ENCODE measurements around the gene AKR1C3. TPM values are rescaled to one million over a fixed set of nuclear protein-coding genes. Genes with fewer than 3 reads are reported as not detected.
"Not testable (repeated sequence)": the region's sequence is repeated elsewhere in the genome, so short reads cannot be mapped to it uniquely, and the experiment has no call there.

AKR1C3 gene
- total and polyA plus RNA-seq, 8 donors, result 8.7 to 36.1 (median 17.0) TPM

- intact Hi-C loops (cut with DNase I), result no loop called here
- WGBS, 2 donors, result 95 to 96% methylated on average over 1 of the region's 1 CpG
- Histone ChIP-seq H3K27me3 (no peaks in the 10 kb centered on the region), H3K4me3 (no peak overlapping the region), H3K36me3 (peaks cover 0 to 23% (median 0%) of the 10 kb centered on the region in 3 donors), H3K4me1 (no peaks in the 10 kb centered on the region), H3K9me3 (no peaks in the 10 kb centered on the region), H3K27ac (no peak overlapping the region)
- FAIRE-seq (no peak), DNase-seq (no peak), ATAC-seq (peak in 1 of 4 donors; percentile 44)
- TF ChIP-seq CTCF (IDR thresholded peaks at IDR 0.05), result no peak
Observed at GRCh38 chr10:5106553-5106952, 12.3 kb downstream of the AKR1C3 start.

- WGBS, 2 donors, result 61 to 74% methylated on average over 7 to 8 of the region's 8 CpGs
- Histone ChIP-seq H3K27ac (no peak overlapping the region), H3K9me3 (no peaks in the 10 kb centered on the region), H3K4me1 (no peaks in the 10 kb centered on the region), H3K27me3 (no peaks in the 10 kb centered on the region), H3K4me3 (no peak overlapping the region), H3K36me3 (peaks cover 0 to 15% (median 0%) of the 10 kb centered on the region in 3 donors)
- FAIRE-seq, result no peak
- DNase-seq, result no peak
- intact Hi-C loops (cut with DNase I), result no loop called here
- no peak for TF ChIP-seq CTCF (IDR thresholded peaks at IDR 0.05)
- ATAC-seq, result no peak
Observed at GRCh38 chr10:5107860-5108526, 13.8 kb downstream of the AKR1C3 start.

- no peak for TF ChIP-seq CTCF (IDR thresholded peaks at IDR 0.05)
- FAIRE-seq, result no peak
- H3K9me3 ChIP-seq, result no peaks in the 10 kb centered on the region
- WGBS, 2 donors, result 32 to 49% methylated on average over 3 of the region's 3 CpGs
- H3K4me3 ChIP-seq, result no peak overlapping the region
- no peak for DNase-seq
- H3K4me1 ChIP-seq, result no peaks in the 10 kb centered on the region
- H3K27me3 ChIP-seq, result no peaks in the 10 kb centered on the region
- no peak for ATAC-seq
- intact Hi-C loops (cut with DNase I), result no loop called here
- H3K36me3 ChIP-seq, result peaks cover 0 to 7% (median 0%) of the 10 kb centered on the region in 3 donors
- H3K27ac ChIP-seq, result no peak overlapping the region
Observed at GRCh38 chr10:5108658-5109416, 14.6 kb downstream of the AKR1C3 start.

GRCh38 chr10:5109861-5110260 lies 15.6 kb downstream of the AKR1C3 start:
- intact Hi-C loops (cut with DNase I), result not testable (repeated sequence)

GRCh38 chr10:5116621-5117020 lies 22.4 kb downstream of the AKR1C3 start:
- H3K4me3 ChIP-seq, result no peak overlapping the region
- H3K36me3 ChIP-seq, result no peaks in the 10 kb centered on the region
- no peak for ATAC-seq
- intact Hi-C loops (cut with DNase I), result no loop called here
- no peaks in the 10 kb centered on the region for H3K4me1 ChIP-seq
- 92% methylated on average over 5 of the region's 5 CpGs for WGBS, 2 donors
- no peak for TF ChIP-seq CTCF (IDR thresholded peaks at IDR 0.05)
- FAIRE-seq, result no peak
- no peak overlapping the region for H3K27ac ChIP-seq
- no peaks in the 10 kb centered on the region for H3K27me3 ChIP-seq
- no peaks in the 10 kb centered on the region for H3K9me3 ChIP-seq
- no peak for DNase-seq

More at GRCh38 chr10:5109861-5110260, 15.6 kb downstream of the AKR1C3 start:
- not testable (repeated sequence) for H3K27ac ChIP-seq, DNase-seq, H3K4me3 ChIP-seq, H3K27me3 ChIP-seq, ATAC-seq, FAIRE-seq, H3K4me1 ChIP-seq, H3K36me3 ChIP-seq, H3K9me3 ChIP-seq
- 88 to 98% methylated on average over 5 to 7 of the region's 12 CpGs for WGBS, 2 donors
